GM12873 (cell line): Measurements from ENCODE around the gene KCTD15.

Experiments
- CTCF ChIP-seq: IDR thresholded peaks from 2 replicates; pipeline ENCODE4 v1.5.1; 2012; ENCODE audit warnings: low read depth, mild to moderate bottlenecking, moderate library complexity, low read length, control low read depth; ENCODE audit not compliant: insufficient read depth; ENCODE audit errors: missing control alignments

Gene KCTD15

GRCh38 chr19:33796164-33796875, at the start of gene KCTD15:
KCTD15 (plus strand) TSS chr19:33796870; CDS start chr19:33800455, 3,585 bp downstream.
- TF ChIP-seq CTCF = no peak

GRCh38 chr19:33747273-33747672, 49.4 kb upstream of the KCTD15 start:
- TF ChIP-seq CTCF = no peak

- TF ChIP-seq CTCF = no peak
Measured at GRCh38 chr19:33748231-33748630, 48.4 kb upstream of the KCTD15 start.

GRCh38 chr19:33749016-33749415, 47.7 kb upstream of the KCTD15 start:
- TF ChIP-seq CTCF = no peak

GRCh38 chr19:33749619-33750175, 47.0 kb upstream of the KCTD15 start:
- no peak for TF ChIP-seq CTCF

- TF ChIP-seq CTCF = no peak
Measured at GRCh38 chr19:33750587-33751435, 45.9 kb upstream of the KCTD15 start.

- no peak for TF ChIP-seq CTCF
Measured at GRCh38 chr19:33751436-33751770, 45.3 kb upstream of the KCTD15 start.
